DOHH2 (cell line): Measurements from ENCODE around the gene SMC3.

Source experiments
- H3F3A ChIP-seq: fragments of 200-600 bp; sonication (generic), shearing (Covaris generic); 2 replicates; pipeline ENCODE4 v1.6.0; 2016; ENCODE audit warnings: antibody characterized with exemption, mild to moderate bottlenecking; ENCODE audit not compliant: control insufficient read depth, insufficient read depth
- H3K27ac ChIP-seq: fragments of 200-600 bp; sonication (generic); 2 replicates; pipeline ENCODE4 v1.5.1; 2014; ENCODE audit warnings: low read depth, mild to moderate bottlenecking, low read length, moderate library complexity
- H3K27me3 ChIP-seq: fragments of 200-600 bp; sonication (generic); 2 replicates; pipeline ENCODE4 v1.6.1; 2014; ENCODE audit warnings: mild to moderate bottlenecking, low read length, mixed read lengths; ENCODE audit not compliant: control insufficient read depth
- H3K36me3 ChIP-seq: fragments of 200-600 bp; sonication (generic); 2 replicates; pipeline ENCODE4 v1.6.1; 2014; ENCODE audit warnings: mild to moderate bottlenecking, low read length, moderate library complexity, mixed read lengths; ENCODE audit not compliant: control insufficient read depth
- H3K4me1 ChIP-seq: fragments of 200-600 bp; sonication (generic); 2 replicates; pipeline ENCODE4 v1.6.1; 2014; ENCODE audit warnings: mild to moderate bottlenecking, low read length, mixed read lengths; ENCODE audit not compliant: control insufficient read depth
- H3K4me2 ChIP-seq: fragments of 200-600 bp; sonication (generic); 2 replicates; pipeline ENCODE4 v1.6.0; 2014; ENCODE audit warnings: mild to moderate bottlenecking, low read length, moderate library complexity
- H3K4me3 ChIP-seq: fragments of 200-600 bp; sonication (generic); 2 replicates; pipeline ENCODE4 v1.5.1; 2014; ENCODE audit warnings: mild to moderate bottlenecking, low read length, mixed read lengths
- H3K79me2 ChIP-seq: fragments of 200-600 bp; sonication (generic); 2 replicates; pipeline ENCODE4 v1.6.1; 2014; ENCODE audit warnings: mild to moderate bottlenecking, low read length, mixed read lengths; ENCODE audit not compliant: control insufficient read depth
- H3K9me2 ChIP-seq: fragments of 200-600 bp; sonication (generic); replicated peaks from 2 replicates; pipeline ENCODE4 v1.6.1; 2014; ENCODE audit warnings: mild to moderate bottlenecking, low read length, mixed read lengths; ENCODE audit not compliant: control insufficient read depth
- H3K9me3 ChIP-seq: fragments of 200-600 bp; sonication (generic); 2 replicates; pipeline ENCODE4 v1.6.1; 2014; ENCODE audit warnings: antibody characterized with exemption, low read length, mixed read lengths; ENCODE audit not compliant: control insufficient read depth, insufficient read depth
- H4K20me1 ChIP-seq: fragments of 200-600 bp; sonication (generic); 2 replicates; pipeline ENCODE4 v1.6.0; 2014; ENCODE audit warnings: low read depth, mild to moderate bottlenecking, antibody characterized with exemption, low read length, moderate library complexity; ENCODE audit not compliant: control insufficient read depth, insufficient read depth
- CTCF ChIP-seq: fragments of 200-600 bp; sonication (generic); IDR thresholded peaks from one replicate; pipeline ENCODE4 v1.5.1; 2014; ENCODE audit warnings: antibody characterized with exemption, mild to moderate bottlenecking, low read depth, low read length; ENCODE audit not compliant: poor library complexity, severe bottlenecking
- EZH2phosphoT487 ChIP-seq: fragments of 200-600 bp; sonication (generic); IDR thresholded peaks from 2 replicates; pipeline ENCODE4 v1.6.1; 2017; ENCODE audit warnings: borderline replicate concordance, mild to moderate bottlenecking, antibody characterized with exemption, low read length, moderate library complexity, mixed read lengths

Gene SMC3

GRCh38 chr10:110634527-110635209 lies 67.2 kb downstream of the SMC3 start:
- Histone ChIP-seq H3K36me3 (no peaks in the 10 kb centered on the region), H3F3A (no peaks in the 10 kb centered on the region), H3K4me3 (no peak overlapping the region), H4K20me1 (no peaks in the 10 kb centered on the region), H3K4me1 (no peaks in the 10 kb centered on the region), H3K79me2 (no peaks in the 10 kb centered on the region), H3K9me2 (no peaks in the 10 kb centered on the region), H3K27ac (no peak overlapping the region), H3K27me3 (no peaks in the 10 kb centered on the region), H3K4me2 (no peak overlapping the region), H3K9me3 (no peaks in the 10 kb centered on the region)
- TF ChIP-seq EZH2phosphoT487 (no peak), CTCF (no peak)

- no peaks in the 10 kb centered on the region for H3K9me2 ChIP-seq
- H3K4me1 ChIP-seq, result 0 out of 2 replicates have a peak, but pooled peaks cover 3% of the 10 kb centered on the region
- H3K4me2 ChIP-seq, result no peak overlapping the region
- no peaks in the 10 kb centered on the region for H3K79me2 ChIP-seq
- H3K27ac ChIP-seq, result no peak overlapping the region
- no peaks in the 10 kb centered on the region for H4K20me1 ChIP-seq
- TF ChIP-seq EZH2phosphoT487, result no peak
- H3K4me3 ChIP-seq, result no peak overlapping the region
- H3F3A ChIP-seq, result no peaks in the 10 kb centered on the region
- H3K36me3 ChIP-seq, result no peaks in the 10 kb centered on the region
- no peaks in the 10 kb centered on the region for H3K9me3 ChIP-seq
- peaks cover 12% of the 10 kb centered on the region for H3K27me3 ChIP-seq
Observed at GRCh38 chr10:110636572-110636931, 69.1 kb downstream of the SMC3 start.

GRCh38 chr10:110636932-110637557 lies 69.5 kb downstream of the SMC3 start:
- no peaks in the 10 kb centered on the region for H3K79me2 ChIP-seq
- no peaks in the 10 kb centered on the region for H4K20me1 ChIP-seq
- no peak overlapping the region for H3K4me2 ChIP-seq
- no peak overlapping the region for H3K27ac ChIP-seq
- TF ChIP-seq EZH2phosphoT487 (no peak), CTCF (no peak)
- H3K9me3 ChIP-seq, result no peaks in the 10 kb centered on the region
- no peak overlapping the region for H3K4me3 ChIP-seq
- H3K4me1 ChIP-seq, result 0 out of 2 replicates have a peak, but pooled peaks cover 3% of the 10 kb centered on the region
- H3K36me3 ChIP-seq, result no peaks in the 10 kb centered on the region
- no peaks in the 10 kb centered on the region for H3K9me2 ChIP-seq
- H3K27me3 ChIP-seq, result peaks cover 17% of the 10 kb centered on the region
- no peaks in the 10 kb centered on the region for H3F3A ChIP-seq

- H3K4me3 ChIP-seq, result no peak overlapping the region
- no peaks in the 10 kb centered on the region for H3K9me3 ChIP-seq
- no peaks in the 10 kb centered on the region for H3K79me2 ChIP-seq
- H4K20me1 ChIP-seq, result no peaks in the 10 kb centered on the region
- no peaks in the 10 kb centered on the region for H3K36me3 ChIP-seq
- H3F3A ChIP-seq, result no peaks in the 10 kb centered on the region
- H3K27me3 ChIP-seq, result peaks cover 23% of the 10 kb centered on the region
- TF ChIP-seq EZH2phosphoT487 (no peak), CTCF (no peak)
- H3K4me2 ChIP-seq, result no peak overlapping the region
- 0 out of 2 replicates have a peak, but pooled peaks cover 3% of the 10 kb centered on the region for H3K4me1 ChIP-seq
- no peak overlapping the region for H3K27ac ChIP-seq
- no peaks in the 10 kb centered on the region for H3K9me2 ChIP-seq
Observed at GRCh38 chr10:110637558-110638053, 70.1 kb downstream of the SMC3 start.
